ENCODE measurements around the gene CTBP2. TPM values are rescaled to one million over a fixed set of nuclear protein-coding genes. Genes with fewer than 3 reads are reported as not detected.
A peak's percentile ranks its signal among the peaks of the same experiment; 100 is the strongest.
"Not testable (repeated sequence)": the region's sequence is repeated elsewhere in the genome, so short reads cannot be mapped to it uniquely, and the experiment has no call there.

Gene CTBP2
- polyA plus RNA-seq, 1 donor from 2014 or later, result 0.50 TPM

- no peak overlapping the region for H3K27ac Mint-ChIP-seq
- peaks cover 2% of the 10 kb centered on the region for H3K36me3 Mint-ChIP-seq
- H3K4me3 Mint-ChIP-seq, result no peak overlapping the region
- peaks cover 35% of the 10 kb centered on the region for H3K27me3 Mint-ChIP-seq
- H3K9me3 Mint-ChIP-seq, result peaks cover 0 to 2% (median 0%) of the 10 kb centered on the region in 3 donors
- H3K4me1 Mint-ChIP-seq, result no peaks in the 10 kb centered on the region
Observed at GRCh38 chr10:125082881-125083575, 77.3 kb downstream of the CTBP2 start.

- not testable (repeated sequence) for H3K27ac Mint-ChIP-seq, H3K4me1 Mint-ChIP-seq, H3K9me3 Mint-ChIP-seq, H3K36me3 Mint-ChIP-seq, H3K4me3 Mint-ChIP-seq
- H3K27me3 Mint-ChIP-seq, result peaks cover 32% of the 10 kb centered on the region
Observed at GRCh38 chr10:125082471-125082870, 77.9 kb downstream of the CTBP2 start.

GRCh38 chr10:125081931-125082330 is 78.4 kb downstream of the CTBP2 start:
- no peak overlapping the region for H3K27ac Mint-ChIP-seq

GRCh38 chr10:125080984-125081383 is 79.4 kb downstream of the CTBP2 start:
- H3K4me3 Mint-ChIP-seq, result no peak overlapping the region
- peaks cover 34% of the 10 kb centered on the region for H3K27me3 Mint-ChIP-seq
- H3K36me3 Mint-ChIP-seq, result peaks cover 2% of the 10 kb centered on the region
- no peak overlapping the region for H3K27ac Mint-ChIP-seq
- H3K4me1 Mint-ChIP-seq, result no peaks in the 10 kb centered on the region
- peaks cover 0 to 5% (median 0%) of the 10 kb centered on the region in 3 donors for H3K9me3 Mint-ChIP-seq

More at GRCh38 chr10:125081931-125082330, 78.4 kb downstream of the CTBP2 start:
- H3K36me3 Mint-ChIP-seq, result peaks cover 2% of the 10 kb centered on the region
- no peaks in the 10 kb centered on the region for H3K4me1 Mint-ChIP-seq
- peaks cover 31% of the 10 kb centered on the region for H3K27me3 Mint-ChIP-seq
- H3K4me3 Mint-ChIP-seq, result no peak overlapping the region
- peaks cover 0 to 3% (median 0%) of the 10 kb centered on the region in 3 donors for H3K9me3 Mint-ChIP-seq

- H3K27ac Mint-ChIP-seq, result no peak overlapping the region
- no peaks in the 10 kb centered on the region for H3K4me1 Mint-ChIP-seq
- H3K27me3 Mint-ChIP-seq, result peaks cover 35% of the 10 kb centered on the region
Observed at GRCh38 chr10:125080296-125080695, 80.1 kb downstream of the CTBP2 start.

GRCh38 chr10:125079091-125079600 is 81.2 kb downstream of the CTBP2 start:
- Mint-ChIP-seq H3K27ac (no peak overlapping the region), H3K4me3 (peak overlapping the region in 1 of 4 donors; percentile 28), H3K4me1 (no peaks in the 10 kb centered on the region), H3K36me3 (peaks cover 2% of the 10 kb centered on the region), H3K9me3 (peaks cover 2 to 7% (median 7%) of the 10 kb centered on the region in 3 donors), H3K27me3 (peaks cover 36% of the 10 kb centered on the region)

More at GRCh38 chr10:125080296-125080695, 80.1 kb downstream of the CTBP2 start:
- H3K36me3 Mint-ChIP-seq, result peaks cover 2% of the 10 kb centered on the region
- H3K9me3 Mint-ChIP-seq, result peaks cover 0 to 6% (median 0%) of the 10 kb centered on the region in 3 donors
- H3K4me3 Mint-ChIP-seq, result no peak overlapping the region

- Mint-ChIP-seq H3K27me3 (peaks cover 32% of the 10 kb centered on the region), H3K36me3 (no peaks in the 10 kb centered on the region), H3K9me3 (peaks cover 5 to 7% (median 7%) of the 10 kb centered on the region in 3 donors), H3K27ac (no peak overlapping the region), H3K4me3 (peak overlapping the region in 1 of 4 donors; percentile 1), H3K4me1 (no peaks in the 10 kb centered on the region)
Observed at GRCh38 chr10:125076891-125077541, 83.3 kb downstream of the CTBP2 start.

- H3K4me3 Mint-ChIP-seq, result no peak overlapping the region
Observed at GRCh38 chr10:125076121-125076825, 84.1 kb downstream of the CTBP2 start.

GRCh38 chr10:125073996-125074395 is 86.4 kb downstream of the CTBP2 start:
- H3K9me3 Mint-ChIP-seq, result peaks cover 5 to 7% (median 7%) of the 10 kb centered on the region in 3 donors
- H3K4me1 Mint-ChIP-seq, result no peaks in the 10 kb centered on the region
- H3K36me3 Mint-ChIP-seq, result no peaks in the 10 kb centered on the region
- no peak overlapping the region for H3K4me3 Mint-ChIP-seq
- H3K27me3 Mint-ChIP-seq, result peaks cover 36% of the 10 kb centered on the region
- no peak overlapping the region for H3K27ac Mint-ChIP-seq

More at GRCh38 chr10:125076121-125076825, 84.1 kb downstream of the CTBP2 start:
- Mint-ChIP-seq H3K36me3 (no peaks in the 10 kb centered on the region), H3K4me1 (no peaks in the 10 kb centered on the region), H3K9me3 (peaks cover 5 to 7% (median 7%) of the 10 kb centered on the region in 3 donors), H3K27me3 (peaks cover 34% of the 10 kb centered on the region), H3K27ac (peak overlapping the region in 2 of 3 donors; percentile 11 to 80)

GRCh38 chr10:125072794-125073193 is 87.6 kb downstream of the CTBP2 start:
- no peak overlapping the region for H3K27ac Mint-ChIP-seq
- H3K36me3 Mint-ChIP-seq, result no peaks in the 10 kb centered on the region
- no peaks in the 10 kb centered on the region for H3K4me1 Mint-ChIP-seq
- H3K4me3 Mint-ChIP-seq, result peak overlapping the region in 1 of 4 donors; percentile 23
- peaks cover 40% of the 10 kb centered on the region for H3K27me3 Mint-ChIP-seq
- peaks cover 5 to 7% (median 7%) of the 10 kb centered on the region in 3 donors for H3K9me3 Mint-ChIP-seq

- H3K36me3 Mint-ChIP-seq, result no peaks in the 10 kb centered on the region
- no peaks in the 10 kb centered on the region for H3K4me1 Mint-ChIP-seq
- no peak overlapping the region for H3K27ac Mint-ChIP-seq
- H3K9me3 Mint-ChIP-seq, result peaks cover 7 to 9% (median 7%) of the 10 kb centered on the region in 3 donors
- peaks cover 43% of the 10 kb centered on the region for H3K27me3 Mint-ChIP-seq
- H3K4me3 Mint-ChIP-seq, result no peak overlapping the region
Observed at GRCh38 chr10:125071008-125071407, 89.4 kb downstream of the CTBP2 start.

GRCh38 chr10:125068406-125068805 is 92.0 kb downstream of the CTBP2 start:
- H3K4me3 Mint-ChIP-seq, result no peak overlapping the region
- peaks cover 10 to 18% (median 13%) of the 10 kb centered on the region in 3 donors for H3K4me1 Mint-ChIP-seq
- H3K27ac Mint-ChIP-seq, result no peak overlapping the region
- no peaks in the 10 kb centered on the region for H3K36me3 Mint-ChIP-seq
- H3K27me3 Mint-ChIP-seq, result peaks cover 33% of the 10 kb centered on the region
- peaks cover 4 to 8% (median 6%) of the 10 kb centered on the region in 3 donors for H3K9me3 Mint-ChIP-seq

- no peak overlapping the region for H3K4me3 Mint-ChIP-seq
- no peaks in the 10 kb centered on the region for H3K36me3 Mint-ChIP-seq
- no peak overlapping the region for H3K27ac Mint-ChIP-seq
- H3K27me3 Mint-ChIP-seq, result peaks cover 32% of the 10 kb centered on the region
- H3K4me1 Mint-ChIP-seq, result peaks cover 10 to 20% (median 13%) of the 10 kb centered on the region in 3 donors
- H3K9me3 Mint-ChIP-seq, result peaks cover 4 to 8% (median 4%) of the 10 kb centered on the region in 3 donors
Observed at GRCh38 chr10:125067764-125068163, 92.6 kb downstream of the CTBP2 start.

GRCh38 chr10:125066764-125067450 is 93.5 kb downstream of the CTBP2 start:
- Mint-ChIP-seq H3K27ac (no peak overlapping the region), H3K36me3 (no peaks in the 10 kb centered on the region), H3K4me3 (peak overlapping the region in 1 of 4 donors; percentile 28), H3K27me3 (peaks cover 35% of the 10 kb centered on the region), H3K9me3 (peaks cover 3 to 8% (median 4%) of the 10 kb centered on the region in 3 donors), H3K4me1 (peaks cover 10 to 20% (median 13%) of the 10 kb centered on the region in 3 donors)
